Measurements from ENCODE around the gene KNOP1.

DNA sequence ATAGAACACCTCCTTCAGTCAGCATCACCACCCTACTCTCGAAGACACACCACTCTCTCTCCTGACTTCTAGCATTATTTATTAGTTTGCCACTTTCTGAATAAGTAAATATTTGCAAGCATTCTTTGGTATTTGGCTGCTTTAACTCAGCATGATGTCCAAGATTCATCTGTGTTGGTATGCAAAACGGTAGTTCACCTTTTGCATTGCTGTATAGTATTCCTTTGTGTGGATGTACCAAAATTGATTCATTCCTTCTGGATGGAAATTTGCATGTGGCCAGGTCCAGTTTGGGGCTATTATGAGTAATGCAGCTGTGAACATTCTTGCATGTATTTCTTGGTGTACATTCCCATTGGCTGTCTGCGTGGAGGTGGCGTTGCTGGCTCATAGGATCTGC is 32.9 kb downstream of the KNOP1 start:
- TF ChIP-seq POLR2A (IDR thresholded peaks at IDR 0.05) = no peak
- TF ChIP-seq, protein P1, sequence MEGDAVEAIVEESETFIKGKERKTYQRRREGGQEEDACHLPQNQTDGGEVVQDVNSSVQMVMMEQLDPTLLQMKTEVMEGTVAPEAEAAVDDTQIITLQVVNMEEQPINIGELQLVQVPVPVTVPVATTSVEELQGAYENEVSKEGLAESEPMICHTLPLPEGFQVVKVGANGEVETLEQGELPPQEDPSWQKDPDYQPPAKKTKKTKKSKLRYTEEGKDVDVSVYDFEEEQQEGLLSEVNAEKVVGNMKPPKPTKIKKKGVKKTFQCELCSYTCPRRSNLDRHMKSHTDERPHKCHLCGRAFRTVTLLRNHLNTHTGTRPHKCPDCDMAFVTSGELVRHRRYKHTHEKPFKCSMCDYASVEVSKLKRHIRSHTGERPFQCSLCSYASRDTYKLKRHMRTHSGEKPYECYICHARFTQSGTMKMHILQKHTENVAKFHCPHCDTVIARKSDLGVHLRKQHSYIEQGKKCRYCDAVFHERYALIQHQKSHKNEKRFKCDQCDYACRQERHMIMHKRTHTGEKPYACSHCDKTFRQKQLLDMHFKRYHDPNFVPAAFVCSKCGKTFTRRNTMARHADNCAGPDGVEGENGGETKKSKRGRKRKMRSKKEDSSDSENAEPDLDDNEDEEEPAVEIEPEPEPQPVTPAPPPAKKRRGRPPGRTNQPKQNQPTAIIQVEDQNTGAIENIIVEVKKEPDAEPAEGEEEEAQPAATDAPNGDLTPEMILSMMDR (IDR thresholded peaks at IDR 0.05) = no peak
